Neutrophil (primary cell): ENCODE data around the gene NTRK1.

Experiments used
- H3K27ac ChIP-seq: fragments of 200-600 bp; sonication (generic); 2 replicates; pipeline ENCODE4 v1.5.1; 2016; ENCODE audit warnings: mild to moderate bottlenecking, moderate library complexity
- H3K27me3 ChIP-seq: fragments of 200-600 bp; sonication (generic); 2 replicates; pipeline ENCODE4 v1.6.0; 2016; ENCODE audit warnings: mild to moderate bottlenecking
- H3K36me3 ChIP-seq: fragments of 200-600 bp; sonication (generic); 2 replicates; pipeline ENCODE4 v1.5.1; 2017
- H3K4me1 ChIP-seq, 2 experiments: fragments of 200-600 bp in 1 of 2; sonication (generic) in 1 of 2; 1 replicate in 1 of 2; 2 replicates in 1 of 2; pipeline versions ENCODE4 v1.5.1 to v1.6.1; 2013 to 2016; ENCODE audit warnings: low read depth in 1 of 2, low read length in 1 of 2, mild to moderate bottlenecking in 1 of 2, moderate library complexity in 1 of 2; ENCODE audit not compliant: control insufficient read depth in 1 of 2, insufficient read depth in 1 of 2
- H3K4me3 ChIP-seq, 2 experiments: fragments of 200-600 bp in 1 of 2; sonication (generic) in 1 of 2; 1 replicate in 1 of 2; 2 replicates in 1 of 2; pipeline ENCODE4 v1.5.1; 2013 to 2016; ENCODE audit warnings: low read depth in 1 of 2, low read length in 1 of 2, mild to moderate bottlenecking in 1 of 2, moderate library complexity in 1 of 2
- H3K9me3 ChIP-seq: fragments of 200-600 bp; sonication (generic); 2 replicates; pipeline ENCODE4 v1.5.1; 2016
- TF ChIP-seq, protein P1 (sequence below): fragments of 200-600 bp; sonication (generic); IDR thresholded peaks from 2 replicates; pipeline ENCODE4 v1.5.1; 2016; ENCODE audit warnings: antibody characterized with exemption

Gene NTRK1

DNA sequence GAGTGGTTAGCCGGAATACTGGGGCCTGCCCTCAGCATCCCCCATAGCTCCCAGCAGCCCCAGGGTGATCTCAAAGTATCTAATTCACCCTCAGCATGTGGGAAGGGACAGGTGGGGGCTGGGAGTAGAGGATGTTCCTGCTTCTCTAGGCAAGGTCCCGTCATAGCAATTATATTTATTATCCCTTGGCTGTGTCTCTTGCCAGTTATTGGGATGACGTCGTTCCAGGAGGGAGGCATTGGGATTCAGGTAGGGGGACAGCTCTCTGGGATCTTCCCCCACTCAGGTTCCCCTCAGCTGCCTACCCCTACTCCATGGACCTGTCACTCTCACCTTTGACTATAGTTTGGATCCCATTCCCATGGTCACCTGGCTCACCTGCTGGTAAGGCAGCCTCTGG is 21.0 kb downstream of the NTRK1 start:
- Histone ChIP-seq H3K27ac (no peak overlapping the region), H3K4me1 (no peaks in the 10 kb centered on the region), H3K27me3 (peaks cover 80% of the 10 kb centered on the region), H3K36me3 (no peaks in the 10 kb centered on the region), H3K4me3 (no peak overlapping the region), H3K9me3 (no peaks in the 10 kb centered on the region)
- TF ChIP-seq, protein P1, sequence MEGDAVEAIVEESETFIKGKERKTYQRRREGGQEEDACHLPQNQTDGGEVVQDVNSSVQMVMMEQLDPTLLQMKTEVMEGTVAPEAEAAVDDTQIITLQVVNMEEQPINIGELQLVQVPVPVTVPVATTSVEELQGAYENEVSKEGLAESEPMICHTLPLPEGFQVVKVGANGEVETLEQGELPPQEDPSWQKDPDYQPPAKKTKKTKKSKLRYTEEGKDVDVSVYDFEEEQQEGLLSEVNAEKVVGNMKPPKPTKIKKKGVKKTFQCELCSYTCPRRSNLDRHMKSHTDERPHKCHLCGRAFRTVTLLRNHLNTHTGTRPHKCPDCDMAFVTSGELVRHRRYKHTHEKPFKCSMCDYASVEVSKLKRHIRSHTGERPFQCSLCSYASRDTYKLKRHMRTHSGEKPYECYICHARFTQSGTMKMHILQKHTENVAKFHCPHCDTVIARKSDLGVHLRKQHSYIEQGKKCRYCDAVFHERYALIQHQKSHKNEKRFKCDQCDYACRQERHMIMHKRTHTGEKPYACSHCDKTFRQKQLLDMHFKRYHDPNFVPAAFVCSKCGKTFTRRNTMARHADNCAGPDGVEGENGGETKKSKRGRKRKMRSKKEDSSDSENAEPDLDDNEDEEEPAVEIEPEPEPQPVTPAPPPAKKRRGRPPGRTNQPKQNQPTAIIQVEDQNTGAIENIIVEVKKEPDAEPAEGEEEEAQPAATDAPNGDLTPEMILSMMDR: no peak

DNA sequence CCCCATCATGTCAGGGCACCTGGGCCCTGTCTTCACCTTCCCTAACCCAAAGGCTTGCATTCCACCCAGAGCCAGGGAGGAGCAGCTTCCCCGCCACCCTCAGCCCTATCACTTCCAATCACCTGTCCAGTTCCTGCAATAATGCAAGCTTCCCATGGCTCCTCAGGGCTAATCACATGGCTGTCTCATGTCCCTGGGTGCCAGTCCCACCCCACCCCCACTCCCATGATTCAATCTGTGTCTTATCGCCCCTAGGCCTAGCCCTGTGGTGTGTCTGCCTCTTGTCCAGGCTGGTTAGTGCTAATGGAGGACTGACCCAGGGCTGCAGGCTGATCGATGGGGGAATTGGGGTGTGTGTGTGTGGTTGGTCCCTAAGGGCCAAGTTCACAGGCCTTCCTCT is 21.9 kb downstream of the NTRK1 start:
- no peak overlapping the region for H3K4me3 ChIP-seq
- no peaks in the 10 kb centered on the region for H3K9me3 ChIP-seq
- H3K4me1 ChIP-seq: no peaks in the 10 kb centered on the region
- H3K27me3 ChIP-seq: peaks cover 80% of the 10 kb centered on the region
- no peaks in the 10 kb centered on the region for H3K36me3 ChIP-seq
- H3K27ac ChIP-seq: no peak overlapping the region
- TF ChIP-seq, protein P1: no peak

DNA sequence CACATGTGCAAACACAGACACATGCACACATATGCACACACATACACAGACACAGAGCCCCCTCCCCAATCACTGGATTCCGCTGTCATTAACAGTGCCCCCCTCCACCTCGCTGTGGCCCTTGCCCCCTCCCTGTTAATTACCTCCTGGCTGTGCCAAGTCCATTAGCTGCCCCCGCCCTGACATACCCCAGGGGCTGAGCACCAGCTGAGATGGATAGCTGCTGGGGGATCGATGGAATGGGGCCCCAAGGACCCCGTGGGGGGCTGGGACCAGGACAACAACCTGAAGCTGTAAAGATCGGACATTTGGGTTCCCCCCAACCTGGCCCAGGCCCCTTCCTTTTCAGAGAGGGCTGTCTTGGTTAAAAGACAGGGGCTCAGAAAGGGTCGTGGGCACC is 23.3 kb downstream of the NTRK1 start:
- TF ChIP-seq, protein P1: no peak
- Histone ChIP-seq H3K27ac (no peak overlapping the region), H3K27me3 (peaks cover 81% of the 10 kb centered on the region), H3K36me3 (no peaks in the 10 kb centered on the region), H3K9me3 (no peaks in the 10 kb centered on the region), H3K4me3 (no peak overlapping the region), H3K4me1 (no peaks in the 10 kb centered on the region)

DNA sequence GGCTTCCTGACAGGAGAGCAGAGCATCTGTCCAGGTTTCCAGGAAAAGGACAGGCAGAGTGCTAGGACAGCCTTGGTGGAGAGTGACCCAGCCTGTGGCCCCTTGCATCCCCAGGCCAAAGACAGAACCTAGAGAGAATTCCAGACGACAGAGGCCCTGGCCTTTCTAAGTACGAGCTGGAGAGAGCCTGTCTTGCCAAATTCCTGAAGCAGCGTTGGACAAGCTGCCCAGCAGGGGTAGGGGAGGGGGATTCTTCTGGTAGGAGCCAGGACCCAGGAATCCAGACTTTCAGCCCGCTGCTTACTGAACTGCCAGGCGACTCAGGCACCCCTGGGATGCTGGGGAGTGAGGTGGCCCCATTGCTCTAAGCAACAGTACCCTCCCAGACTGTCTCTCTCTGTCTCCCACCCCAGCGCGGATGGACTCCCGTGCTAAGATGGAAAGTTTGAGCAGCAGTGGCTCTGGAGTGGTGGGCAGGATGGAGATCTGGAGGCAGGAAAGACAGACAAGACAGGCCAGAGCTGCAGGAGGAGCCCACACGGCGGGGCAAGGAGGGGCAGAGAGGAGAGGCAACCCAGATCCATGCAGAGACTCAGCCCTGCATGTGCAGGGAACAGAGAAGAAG is 24.0 kb downstream of the NTRK1 start:
- Histone ChIP-seq H3K9me3 (no peaks in the 10 kb centered on the region), H3K36me3 (no peaks in the 10 kb centered on the region), H3K4me3 (no peak overlapping the region), H3K27me3 (peaks cover 78% of the 10 kb centered on the region), H3K27ac (no peak overlapping the region), H3K4me1 (no peaks in the 10 kb centered on the region)
- TF ChIP-seq, protein P1: no peak

DNA sequence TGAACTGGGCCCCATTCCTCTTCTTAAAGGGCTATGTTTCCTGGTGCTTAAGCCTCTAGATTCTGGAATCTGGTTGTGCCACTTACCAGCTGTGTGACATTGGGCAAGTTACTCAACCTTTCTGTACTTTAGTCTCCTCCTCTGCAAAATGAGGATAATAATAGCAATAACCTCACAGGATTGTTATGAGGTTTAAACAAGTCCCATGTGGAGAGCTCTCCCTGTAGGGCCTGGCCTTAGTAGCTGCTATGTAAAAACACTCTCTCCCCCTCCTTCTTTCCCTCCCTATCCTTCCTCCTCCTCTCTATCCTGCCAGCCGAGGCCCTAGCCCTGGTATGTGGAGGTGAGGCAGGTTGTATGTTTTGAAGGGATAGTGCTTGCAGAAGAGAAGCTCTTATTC is 24.6 kb downstream of the NTRK1 start:
- H3K36me3 ChIP-seq: no peaks in the 10 kb centered on the region
- H3K4me1 ChIP-seq: no peaks in the 10 kb centered on the region
- H3K9me3 ChIP-seq: no peaks in the 10 kb centered on the region
- TF ChIP-seq, protein P1: no peak
- H3K27ac ChIP-seq: no peak overlapping the region
- H3K27me3 ChIP-seq: peaks cover 79% of the 10 kb centered on the region
- H3K4me3 ChIP-seq: no peak overlapping the region

DNA sequence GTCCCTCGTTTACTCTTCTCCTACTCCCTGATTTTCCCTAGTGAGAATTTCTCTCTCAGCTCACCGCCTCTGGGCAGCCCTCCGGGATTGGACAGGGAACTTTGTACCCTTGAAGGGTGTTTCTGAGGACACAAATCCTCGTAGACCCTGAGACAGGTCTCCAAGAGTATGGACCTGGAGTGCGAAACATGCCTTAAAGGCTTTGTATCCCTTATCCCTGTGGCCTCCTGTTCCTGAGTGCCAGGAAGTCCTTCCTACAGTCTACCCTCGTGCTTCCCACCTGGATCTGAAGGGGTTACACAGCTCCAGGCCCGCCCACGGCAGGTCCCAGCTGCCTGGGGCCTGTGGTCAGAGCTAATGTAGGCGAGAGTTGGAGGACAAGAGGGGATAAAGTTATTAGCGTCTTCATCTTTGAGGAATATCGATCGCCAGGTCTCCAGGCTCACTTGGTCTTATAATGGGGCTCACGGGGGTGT is 25.3 kb downstream of the NTRK1 start:
- H3K9me3 ChIP-seq: no peaks in the 10 kb centered on the region
- no peaks in the 10 kb centered on the region for H3K36me3 ChIP-seq
- no peaks in the 10 kb centered on the region for H3K4me1 ChIP-seq
- no peak overlapping the region for H3K27ac ChIP-seq
- TF ChIP-seq, protein P1: no peak
- H3K4me3 ChIP-seq: no peak overlapping the region
- H3K27me3 ChIP-seq: peaks cover 81% of the 10 kb centered on the region
